ENCODE measurements around the gene ZBTB16. TPM values are rescaled to one million over a fixed set of nuclear protein-coding genes. Genes with fewer than 3 reads are reported as not detected.

Gene ZBTB16
- total RNA-seq, 1 donor from 2014 or later = 3.7 TPM

DNA sequence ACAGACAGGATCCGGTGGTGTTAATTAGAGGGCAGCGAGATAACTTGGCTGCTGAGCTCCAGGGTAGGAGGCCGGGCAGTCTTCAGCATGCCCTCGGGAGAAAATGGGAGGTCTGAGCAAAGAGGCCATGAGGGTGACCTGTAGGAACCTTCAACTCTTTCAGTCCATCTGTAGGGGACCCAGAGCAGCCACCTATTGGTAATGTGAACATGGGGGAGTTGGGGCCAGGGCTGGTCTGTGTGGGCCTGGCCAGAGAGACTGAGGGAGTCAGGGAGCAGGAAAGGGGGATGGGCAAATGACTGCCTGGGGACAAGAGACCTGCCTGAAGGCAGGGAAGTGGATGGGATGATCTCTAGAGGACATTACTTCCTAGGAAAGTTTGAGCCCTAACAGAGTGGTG lies 135.6 kb downstream of the ZBTB16 start:
- no peak for DNase-seq (ENCODE audit: low spot score in 2 of 2)
- no peak for FAIRE-seq

DNA sequence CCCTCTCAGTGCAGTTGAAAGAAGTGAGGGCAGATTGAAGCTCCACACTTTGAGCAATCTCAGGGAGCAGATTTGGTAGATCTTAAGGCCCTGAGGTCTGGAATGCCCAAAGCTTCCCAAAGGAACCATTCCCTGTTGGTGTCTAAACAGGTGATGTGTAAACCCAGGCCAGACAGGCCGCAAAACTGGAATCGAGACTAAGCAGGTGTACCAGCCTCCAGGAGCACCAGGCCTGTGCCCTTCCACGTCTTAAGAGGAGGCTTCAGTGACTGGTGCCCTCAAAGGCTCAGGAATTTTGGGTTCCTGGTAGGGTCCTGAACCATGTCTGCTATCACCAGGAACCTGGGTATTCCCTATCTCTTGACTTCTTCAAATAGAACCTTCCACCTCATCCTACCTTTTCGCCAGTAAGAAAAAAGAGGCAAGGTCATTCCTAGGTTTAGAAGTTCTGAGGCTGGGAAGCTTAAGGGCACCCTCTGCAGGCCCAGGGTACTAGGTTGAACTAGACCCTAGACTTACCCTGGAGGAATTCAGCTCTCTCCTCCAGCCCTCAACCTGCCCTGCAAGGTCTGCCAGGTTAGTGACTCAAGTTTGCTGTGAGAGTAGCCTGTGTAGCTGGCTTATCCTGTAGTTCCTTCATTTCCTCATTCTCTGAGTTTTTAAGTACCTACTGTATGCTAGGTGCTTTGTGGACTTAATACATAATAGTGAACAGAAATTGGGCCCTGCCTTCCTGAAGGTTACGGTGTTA lies 136.6 kb downstream of the ZBTB16 start:
- no peak for FAIRE-seq

GRCh38 chr11:114196997-114197703 lies 137.6 kb downstream of the ZBTB16 start:
- DNase-seq (ENCODE audit: low spot score in 2 of 2) (peak in 1 of 2 donors; percentile 43), FAIRE-seq (no peak)

More for the DNA sequence above, 136.6 kb downstream of the ZBTB16 start:
- DNase-seq (ENCODE audit: low spot score in 2 of 2) = no peak

DNA sequence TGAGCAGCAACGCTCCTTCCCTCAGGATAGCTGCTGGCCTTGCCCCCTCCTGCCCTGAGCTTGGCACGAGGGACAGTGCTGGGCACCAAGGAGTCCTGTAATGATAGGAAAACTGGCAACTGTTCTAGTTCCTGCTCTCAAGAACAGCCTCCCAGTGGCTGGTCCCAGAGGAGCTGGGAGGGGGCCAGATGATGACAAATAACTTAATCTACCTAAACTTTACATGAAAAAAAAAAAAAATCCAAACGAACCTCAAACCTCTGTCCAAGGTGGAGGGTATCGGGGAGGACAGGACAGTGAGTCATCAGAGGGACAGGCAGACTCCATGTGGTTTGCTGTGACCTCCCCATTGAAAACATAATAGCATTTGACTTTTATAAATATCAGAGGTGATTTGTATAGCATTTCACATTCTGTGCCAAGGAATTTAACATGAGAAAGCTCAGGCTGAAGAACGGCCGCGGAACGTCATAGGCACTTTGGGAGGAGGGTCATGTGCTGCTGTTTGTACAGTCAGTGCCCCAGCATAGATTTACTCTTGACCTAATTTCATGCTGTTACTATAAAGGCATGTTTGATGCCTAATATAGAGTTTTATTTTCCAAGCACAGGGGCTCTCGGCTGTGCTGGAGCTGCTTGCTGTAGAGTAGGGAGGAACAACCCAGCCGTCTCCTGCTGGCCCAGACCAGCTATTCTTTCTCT lies 138.4 kb downstream of the ZBTB16 start:
- DNase-seq (ENCODE audit: low spot score in 2 of 2) (peak in 1 of 2 donors; percentile 52), FAIRE-seq (no peak)

- DNase-seq (ENCODE audit: low spot score in 2 of 2) (no peak), FAIRE-seq (no peak)
Observed at GRCh38 chr11:114199051-114199450, 139.5 kb downstream of the ZBTB16 start.

- DNase-seq (ENCODE audit: low spot score in 2 of 2) (no peak), FAIRE-seq (no peak)
Observed at GRCh38 chr11:114200351-114201133, 141.0 kb downstream of the ZBTB16 start.

DNA sequence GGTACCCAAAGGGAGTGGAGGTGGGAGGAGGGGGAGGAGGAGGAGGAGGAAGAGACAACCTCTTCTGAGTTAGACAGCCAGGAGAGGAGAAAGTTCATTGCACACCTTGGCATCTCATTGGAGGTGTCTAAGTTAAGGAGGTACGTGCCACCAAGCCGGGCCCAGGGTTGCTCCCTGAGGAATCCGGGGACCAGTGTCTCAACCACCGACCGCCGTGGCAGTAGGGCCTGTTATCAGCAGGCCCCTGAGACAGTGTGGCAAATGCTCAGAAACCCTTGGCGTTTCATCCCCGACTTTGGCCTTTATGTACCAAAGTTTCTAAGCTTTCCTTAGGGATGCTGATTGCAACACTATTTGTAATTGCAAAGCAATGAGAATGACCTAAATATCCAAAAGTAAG lies 141.7 kb downstream of the ZBTB16 start:
- no peak for DNase-seq (ENCODE audit: low spot score in 2 of 2)
- FAIRE-seq = no peak

GRCh38 chr11:114202011-114202609 lies 142.6 kb downstream of the ZBTB16 start:
- no peak for FAIRE-seq

DNA sequence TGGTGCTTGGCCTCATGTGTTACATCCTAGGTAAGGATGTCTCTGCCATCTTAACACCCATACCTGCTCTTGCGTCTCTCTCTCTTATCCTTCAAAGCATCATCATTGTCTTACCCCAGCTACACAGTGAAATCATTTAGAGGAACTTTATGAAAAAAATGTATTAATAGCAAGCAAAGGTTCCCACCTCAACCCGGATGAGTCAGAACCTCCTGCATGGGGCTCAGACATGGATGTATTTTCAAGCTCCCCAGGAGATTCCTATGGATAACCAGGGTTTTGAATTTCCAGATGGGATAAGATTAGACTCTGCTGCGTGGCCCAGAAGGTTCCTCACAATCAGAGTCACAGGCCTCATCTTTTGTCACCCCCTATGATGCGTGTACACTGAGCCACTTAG lies 147.6 kb downstream of the ZBTB16 start:
- DNase-seq (ENCODE audit: low spot score in 2 of 2) (no peak), FAIRE-seq (no peak)

More at GRCh38 chr11:114202011-114202609, 142.6 kb downstream of the ZBTB16 start:
- DNase-seq (ENCODE audit: low spot score in 2 of 2) = no peak

DNA sequence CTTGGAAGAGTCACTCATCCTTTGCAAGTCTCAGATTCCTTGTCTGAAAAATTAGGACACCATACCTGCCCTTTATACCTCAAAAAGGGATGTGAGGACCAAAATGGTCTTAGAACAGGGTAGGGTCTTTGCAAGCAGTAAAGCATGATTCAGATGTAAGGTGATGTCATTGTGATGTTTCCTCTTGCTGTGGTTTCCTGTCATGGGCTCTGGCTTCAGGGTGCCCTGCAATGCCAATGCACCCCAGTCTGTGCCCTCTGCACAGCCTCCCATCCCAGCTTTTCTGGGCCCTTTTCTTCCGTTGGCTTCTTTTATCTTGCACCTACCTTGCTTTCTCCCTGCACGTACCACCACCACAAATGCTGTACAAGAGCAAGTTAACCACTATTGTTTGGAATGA lies 148.9 kb downstream of the ZBTB16 start:
- DNase-seq (ENCODE audit: low spot score in 2 of 2) (no peak), FAIRE-seq (no peak)

DNA sequence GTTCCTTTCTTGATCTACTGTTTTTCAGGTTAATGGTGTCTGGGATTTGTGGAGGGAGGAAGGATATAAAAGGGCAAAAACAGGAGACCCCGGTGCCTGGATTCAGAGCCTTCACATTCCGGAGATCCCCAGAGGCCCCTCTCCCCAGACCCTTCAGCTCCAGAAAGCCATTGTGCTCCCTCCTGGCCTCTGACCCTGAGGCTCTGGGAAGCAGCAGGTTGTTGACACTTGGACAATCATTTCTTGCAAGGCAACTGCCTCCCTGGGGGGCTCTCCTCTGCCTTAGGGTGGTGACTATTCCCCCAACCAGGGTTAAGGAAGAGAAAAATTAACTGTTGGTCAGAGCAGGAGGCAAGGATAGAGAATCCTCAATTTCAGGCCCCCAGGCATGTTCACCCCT lies 149.8 kb downstream of the ZBTB16 start:
- FAIRE-seq (no peak), DNase-seq (ENCODE audit: low spot score in 2 of 2) (no peak)

DNA sequence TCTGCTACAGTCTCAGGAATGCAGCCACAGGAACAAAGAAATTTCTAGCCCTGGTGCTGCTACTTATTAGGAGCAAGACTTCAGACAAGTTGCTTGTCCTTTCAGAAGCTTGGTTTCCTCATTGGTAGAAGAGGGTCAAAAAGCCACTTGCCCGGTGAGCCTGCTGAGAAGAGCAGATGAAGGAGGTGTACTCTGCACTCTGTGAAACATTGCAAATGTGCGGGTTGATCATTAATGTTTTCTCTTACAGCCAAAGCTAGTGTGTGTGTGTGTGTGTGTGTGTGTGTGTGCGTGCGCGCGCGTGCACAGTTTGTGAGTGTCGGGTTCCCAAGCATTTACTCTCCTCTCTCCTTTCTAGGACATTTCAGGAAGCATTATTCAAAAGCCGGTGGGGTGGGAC lies 150.4 kb downstream of the ZBTB16 start:
- DNase-seq (ENCODE audit: low spot score in 2 of 2) (no peak), FAIRE-seq (no peak)

DNA sequence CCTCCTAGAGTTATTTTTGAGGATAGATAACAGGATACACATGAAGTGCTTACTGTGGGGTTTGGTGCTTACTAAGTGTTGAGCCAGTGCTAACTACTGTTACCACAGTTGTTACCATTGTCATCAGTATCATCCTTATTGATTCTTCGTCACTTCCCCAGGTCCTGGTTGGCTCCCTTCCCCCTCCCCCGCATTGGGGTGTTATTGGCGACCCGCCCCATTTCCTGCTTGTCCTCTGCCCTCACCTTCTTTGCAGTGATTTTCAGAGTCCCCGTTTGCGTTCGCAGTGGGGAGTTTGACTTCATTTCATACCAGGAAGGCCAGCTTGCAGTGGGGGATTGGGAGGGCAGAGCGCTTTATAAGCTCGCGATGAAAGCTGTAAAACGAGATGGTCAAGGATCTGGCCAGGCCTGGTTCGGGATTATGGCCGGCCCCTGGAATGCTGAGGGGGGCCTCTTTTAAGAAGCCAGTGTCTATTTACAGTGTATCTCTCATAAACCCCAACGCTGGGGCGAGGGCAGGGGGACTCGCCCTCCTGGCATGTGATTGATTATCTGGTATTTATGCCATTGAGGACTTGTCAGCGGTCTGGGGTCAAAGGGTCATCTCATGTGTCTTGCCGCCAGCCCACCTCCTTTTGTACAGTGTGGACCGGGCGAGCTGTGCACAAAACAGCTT lies 152.1 kb downstream of the ZBTB16 start:
- DNase-seq (ENCODE audit: low spot score in 2 of 2) (no peak), FAIRE-seq (no peak)

- no peak for DNase-seq (ENCODE audit: low spot score in 2 of 2)
- no peak for FAIRE-seq
Observed at GRCh38 chr11:114213622-114214021, 154.1 kb downstream of the ZBTB16 start.

DNA sequence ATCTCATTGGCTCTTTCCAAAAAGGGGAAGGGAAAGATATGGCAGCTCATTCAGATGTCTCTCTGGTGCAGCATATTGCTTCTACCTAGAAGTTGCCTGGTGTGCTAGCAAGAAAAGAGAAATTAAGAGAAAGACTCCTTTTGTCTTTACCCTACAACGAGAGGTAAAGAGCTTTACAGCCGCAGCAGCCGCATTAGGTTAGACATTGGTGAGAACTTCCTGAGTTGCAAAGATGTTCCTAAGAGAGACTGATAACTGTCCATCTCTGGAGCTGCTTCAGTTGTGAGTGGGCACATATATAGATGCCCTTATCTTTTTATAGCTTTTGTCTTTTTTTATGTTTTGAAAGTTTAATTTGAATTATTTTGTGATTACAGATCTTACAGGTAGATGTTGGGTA lies 155.9 kb downstream of the ZBTB16 start:
- FAIRE-seq (no peak), DNase-seq (ENCODE audit: low spot score in 2 of 2) (no peak)

- FAIRE-seq (no peak), DNase-seq (ENCODE audit: low spot score in 2 of 2) (no peak)
Observed at GRCh38 chr11:114215871-114216795, 156.6 kb downstream of the ZBTB16 start.

- no peak for FAIRE-seq
Observed at GRCh38 chr11:114216796-114217180, 157.3 kb downstream of the ZBTB16 start.

DNA sequence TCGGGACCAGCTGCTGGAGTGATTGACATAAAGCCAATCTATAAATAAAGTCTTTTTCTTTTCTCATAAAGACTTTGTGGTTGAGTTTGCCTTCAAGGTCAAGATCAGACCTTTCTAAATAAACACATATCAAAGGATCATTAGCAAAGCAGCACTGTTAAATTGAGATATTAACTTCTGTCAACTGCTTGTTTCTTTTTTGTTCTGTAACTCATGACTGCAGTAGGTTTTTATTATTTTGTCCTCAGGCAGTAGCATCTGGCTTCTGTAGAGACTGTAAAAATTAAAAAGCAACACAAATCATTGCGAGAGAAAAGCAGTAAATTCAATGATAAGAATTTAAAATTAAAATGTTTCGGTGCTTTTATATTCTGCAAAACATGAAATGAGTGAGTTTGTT lies 159.0 kb downstream of the ZBTB16 start:
- FAIRE-seq = no peak
- no peak for DNase-seq (ENCODE audit: low spot score in 2 of 2)

More at GRCh38 chr11:114216796-114217180, 157.3 kb downstream of the ZBTB16 start:
- no peak for DNase-seq (ENCODE audit: low spot score in 2 of 2)

Data from frontal cortex (tissue), 4 donors.